ENCODE measurements around the gene MYRIP. TPM values are rescaled to one million over a fixed set of nuclear protein-coding genes. Genes with fewer than 3 reads are reported as not detected.

The MYRIP gene
- total RNA-seq, 1 experiment from 2014 or later = 1.6 TPM

GRCh38 chr3:40096661-40097111, 287.3 kb downstream of the MYRIP start:
- ATAC-seq = no peak
- H3K27me3 Mint-ChIP-seq (ENCODE audit: low read depth) = no peaks in the 10 kb centered on the region
- H3K36me3 Mint-ChIP-seq = no peaks in the 10 kb centered on the region
- peaks cover 15% of the 10 kb centered on the region for H3K4me1 Mint-ChIP-seq
- H3K9me3 Mint-ChIP-seq = peaks cover 8% of the 10 kb centered on the region
- no peak overlapping the region for H3K4me3 Mint-ChIP-seq
- CTCF ChIA-PET = no interaction called here
- no peak overlapping the region for H3K27ac Mint-ChIP-seq
- POLR2A ChIA-PET = no interaction called here
- DNase-seq (ENCODE audit: low spot score) = no peak
- TF ChIP-seq FOXK1 (CRISPR knock-in tag; IDR thresholded peaks at IDR 0.05) = no peak
- TF ChIP-seq JUN (CRISPR knock-in tag; IDR thresholded peaks at IDR 0.05) = no peak
- TF ChIP-seq TEAD1 (CRISPR knock-in tag; IDR thresholded peaks at IDR 0.05) = no peak
- no peak for TF ChIP-seq ZNF219 (CRISPR knock-in tag; IDR thresholded peaks at IDR 0.05; ENCODE audit: borderline replicate concordance)
- no peak for TF ChIP-seq USF2 (CRISPR knock-in tag; IDR thresholded peaks at IDR 0.05)
- no peak for TF ChIP-seq CREM (CRISPR knock-in tag; IDR thresholded peaks at IDR 0.05)
- no peak for TF ChIP-seq MXD4 (CRISPR knock-in tag; IDR thresholded peaks at IDR 0.05; ENCODE audit: borderline replicate concordance)

GRCh38 chr3:40097131-40098117, 288.0 kb downstream of the MYRIP start:
- H3K36me3 Mint-ChIP-seq = no peaks in the 10 kb centered on the region
- H3K4me1 Mint-ChIP-seq = peaks cover 15% of the 10 kb centered on the region
- ChIA-PET POLR2A (no interaction called here), CTCF (no interaction called here)
- H3K27ac Mint-ChIP-seq = no peak overlapping the region
- DNase-seq (ENCODE audit: low spot score) (no peak), ATAC-seq (no peak)
- no peak overlapping the region for H3K4me3 Mint-ChIP-seq
- H3K9me3 Mint-ChIP-seq = peaks cover 15% of the 10 kb centered on the region
- no peak for TF ChIP-seq USF2 (CRISPR knock-in tag; IDR thresholded peaks at IDR 0.05)
- H3K27me3 Mint-ChIP-seq (ENCODE audit: low read depth) = no peaks in the 10 kb centered on the region

- no peaks in the 10 kb centered on the region for H3K36me3 Mint-ChIP-seq
- peaks cover 16% of the 10 kb centered on the region for H3K9me3 Mint-ChIP-seq
- H3K27ac Mint-ChIP-seq = no peak overlapping the region
- ATAC-seq (no peak), DNase-seq (ENCODE audit: low spot score) (no peak)
- no peak for TF ChIP-seq ATF3 (CRISPR knock-in tag; conservative IDR thresholded peaks at IDR 0.05)
- TF ChIP-seq ZNF416 (CRISPR knock-in tag; IDR thresholded peaks at IDR 0.05) = no peak
- TF ChIP-seq RELA (CRISPR knock-in tag; IDR thresholded peaks at IDR 0.05; ENCODE audit: borderline replicate concordance) = no peak
- no peak for TF ChIP-seq HMGXB4 (CRISPR knock-in tag; IDR thresholded peaks at IDR 0.05)
- no peak for TF ChIP-seq STAT6 (CRISPR knock-in tag; conservative IDR thresholded peaks at IDR 0.05; ENCODE audit: low read depth)
- TF ChIP-seq OVOL2 (CRISPR knock-in tag; IDR thresholded peaks at IDR 0.05; ENCODE audit: borderline replicate concordance) = no peak
- no peak for TF ChIP-seq ZNF138 (CRISPR knock-in tag; conservative IDR thresholded peaks at IDR 0.05)
- no peak for TF ChIP-seq CBFB (CRISPR knock-in tag; IDR thresholded peaks at IDR 0.05; ENCODE audit: low read depth)
- no peak for TF ChIP-seq TEAD1 (CRISPR knock-in tag; IDR thresholded peaks at IDR 0.05)
- no peak for TF ChIP-seq E2F4 (CRISPR knock-in tag; IDR thresholded peaks at IDR 0.05; ENCODE audit: borderline replicate concordance, low read depth)
- TF ChIP-seq JAZF1 (CRISPR knock-in tag; IDR thresholded peaks at IDR 0.05) = no peak
- no peaks in the 10 kb centered on the region for H3K27me3 Mint-ChIP-seq (ENCODE audit: low read depth)
- CTCF ChIA-PET = no interaction called here
- peaks cover 15% of the 10 kb centered on the region for H3K4me1 Mint-ChIP-seq
- POLR2A ChIA-PET = no interaction called here
- H3K4me3 Mint-ChIP-seq = no peak overlapping the region
Measured at GRCh38 chr3:40098261-40098759, 288.9 kb downstream of the MYRIP start.
